ENCODE data around the gene UBE2E3.

The UBE2E3 gene

DNA sequence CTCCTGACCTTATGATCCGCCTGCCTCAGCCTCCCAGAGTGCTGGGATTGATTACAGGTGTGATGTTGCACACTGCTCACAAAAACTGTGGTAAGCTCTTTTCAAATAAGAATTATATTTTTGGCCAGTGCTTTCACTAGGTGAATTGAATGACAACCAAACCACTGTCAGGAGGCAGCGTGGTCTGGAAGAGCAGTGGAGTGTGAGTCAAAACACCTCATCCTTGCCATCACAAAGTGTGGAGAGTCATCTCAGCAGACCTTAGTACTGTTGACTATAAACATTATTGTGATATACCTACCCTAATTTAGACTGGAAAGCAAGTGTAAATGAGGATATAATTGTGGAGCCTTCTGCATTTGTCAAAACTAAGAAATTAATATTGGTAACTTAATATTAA lies 61.3 kb downstream of the UBE2E3 start:
- H3K9me3 ChIP-seq (ENCODE audit: control insufficient read depth, low read length) = no peaks in the 10 kb centered on the region
- peaks cover 4% of the 10 kb centered on the region for H3K4me1 ChIP-seq (ENCODE audit: control insufficient read depth, insufficient read depth, low read length)
- H3K27me3 ChIP-seq (ENCODE audit: control insufficient read depth, insufficient read depth, low read length) = no peaks in the 10 kb centered on the region
- no peaks in the 10 kb centered on the region for H3K36me3 ChIP-seq (ENCODE audit: control insufficient read depth, insufficient read depth, low read length)
- H3K9ac ChIP-seq (ENCODE audit: low read length) = no peak overlapping the region
- H3K4me3 ChIP-seq (ENCODE audit: low read length) = no peak overlapping the region

- Histone ChIP-seq H3K9me3 (ENCODE audit: control insufficient read depth, low read length) (no peaks in the 10 kb centered on the region), H3K4me3 (ENCODE audit: low read length) (no peak overlapping the region), H3K27me3 (ENCODE audit: control insufficient read depth, insufficient read depth, low read length) (no peaks in the 10 kb centered on the region), H3K9ac (ENCODE audit: low read length) (no peak overlapping the region), H3K36me3 (ENCODE audit: control insufficient read depth, insufficient read depth, low read length) (no peaks in the 10 kb centered on the region), H3K4me1 (ENCODE audit: control insufficient read depth, insufficient read depth, low read length) (peaks cover 4% of the 10 kb centered on the region)
Measured at GRCh38 chr2:181042706-181043105, 62.3 kb downstream of the UBE2E3 start.

- H3K4me1 ChIP-seq (ENCODE audit: control insufficient read depth, insufficient read depth, low read length) = peaks cover 4% of the 10 kb centered on the region
- H3K36me3 ChIP-seq (ENCODE audit: control insufficient read depth, insufficient read depth, low read length) = no peaks in the 10 kb centered on the region
- no peaks in the 10 kb centered on the region for H3K9me3 ChIP-seq (ENCODE audit: control insufficient read depth, low read length)
- H3K27me3 ChIP-seq (ENCODE audit: control insufficient read depth, insufficient read depth, low read length) = no peaks in the 10 kb centered on the region
- H3K4me3 ChIP-seq (ENCODE audit: low read length) = no peak overlapping the region
- H3K9ac ChIP-seq (ENCODE audit: low read length) = no peak overlapping the region
Measured at GRCh38 chr2:181046833-181047232, 66.4 kb downstream of the UBE2E3 start.

DNA sequence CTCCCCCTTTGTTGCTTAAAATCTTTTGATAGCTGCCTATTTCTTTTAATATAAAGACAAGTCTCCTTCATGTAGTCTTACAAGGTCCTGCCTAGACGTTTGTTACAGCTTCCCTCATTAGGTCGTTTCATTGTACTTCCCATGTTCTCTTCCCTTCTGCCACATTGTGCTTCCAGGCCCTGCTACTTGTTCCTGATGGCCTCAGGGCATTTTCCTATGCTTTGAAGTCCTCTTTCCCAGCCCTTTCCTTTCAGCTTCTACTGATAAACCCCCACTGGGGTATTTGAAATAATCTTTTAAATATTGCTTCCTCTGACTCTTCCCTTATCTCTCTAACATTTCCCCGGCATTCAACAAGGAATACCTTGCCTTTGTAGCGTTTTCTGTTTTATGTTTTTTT lies 67.4 kb downstream of the UBE2E3 start:
- no peak overlapping the region for H3K4me3 ChIP-seq (ENCODE audit: low read length)
- no peak overlapping the region for H3K9ac ChIP-seq (ENCODE audit: low read length)
- no peaks in the 10 kb centered on the region for H3K36me3 ChIP-seq (ENCODE audit: control insufficient read depth, insufficient read depth, low read length)
- no peaks in the 10 kb centered on the region for H3K27me3 ChIP-seq (ENCODE audit: control insufficient read depth, insufficient read depth, low read length)
- H3K4me1 ChIP-seq (ENCODE audit: control insufficient read depth, insufficient read depth, low read length) = no peaks in the 10 kb centered on the region
- H3K9me3 ChIP-seq (ENCODE audit: control insufficient read depth, low read length) = no peaks in the 10 kb centered on the region

DNA sequence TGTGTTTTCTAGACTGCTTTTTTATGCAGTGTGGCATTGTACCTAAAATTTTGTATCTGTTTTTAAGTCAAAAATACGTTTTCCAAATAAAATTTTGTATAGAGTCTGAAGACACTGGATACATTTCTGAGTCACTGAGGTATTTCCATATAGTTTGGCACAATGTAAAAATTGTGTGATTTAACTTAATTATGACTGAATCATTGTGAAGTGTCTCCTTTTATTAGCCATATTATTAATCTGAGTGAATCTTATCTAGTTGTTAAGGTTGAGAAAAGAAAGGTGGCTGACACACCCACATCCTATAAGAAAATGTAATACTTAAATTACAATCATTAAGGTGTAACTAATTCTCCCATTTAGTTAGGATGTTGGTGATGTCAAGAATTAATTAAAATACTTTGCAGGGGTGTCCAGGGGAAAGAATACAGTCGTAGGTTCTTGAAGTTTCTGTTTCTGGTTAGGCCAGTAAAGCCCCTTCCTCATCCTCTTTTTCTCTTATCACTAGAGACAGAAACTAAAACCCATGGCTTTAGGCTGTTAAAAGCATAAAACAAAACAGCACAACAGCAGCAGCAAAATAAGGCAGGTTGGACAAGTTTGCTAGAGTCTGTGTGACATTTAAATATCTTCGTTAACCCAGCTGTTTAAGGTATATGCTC lies 71.6 kb downstream of the UBE2E3 start:
- Histone ChIP-seq H3K9ac (ENCODE audit: low read length) (no peak overlapping the region), H3K9me3 (ENCODE audit: control insufficient read depth, low read length) (no peaks in the 10 kb centered on the region), H3K4me3 (ENCODE audit: low read length) (no peak overlapping the region), H3K36me3 (ENCODE audit: control insufficient read depth, insufficient read depth, low read length) (no peaks in the 10 kb centered on the region), H3K27me3 (ENCODE audit: control insufficient read depth, insufficient read depth, low read length) (no peaks in the 10 kb centered on the region), H3K4me1 (ENCODE audit: control insufficient read depth, insufficient read depth, low read length) (peaks cover 7% of the 10 kb centered on the region)

- Histone ChIP-seq H3K9me3 (ENCODE audit: control insufficient read depth, low read length) (no peaks in the 10 kb centered on the region), H3K4me3 (ENCODE audit: low read length) (no peak overlapping the region), H3K27me3 (ENCODE audit: control insufficient read depth, insufficient read depth, low read length) (no peaks in the 10 kb centered on the region), H3K36me3 (ENCODE audit: control insufficient read depth, insufficient read depth, low read length) (no peaks in the 10 kb centered on the region), H3K4me1 (ENCODE audit: control insufficient read depth, insufficient read depth, low read length) (peaks cover 7% of the 10 kb centered on the region), H3K9ac (ENCODE audit: low read length) (no peak overlapping the region)
Measured at GRCh38 chr2:181052523-181052891, 72.1 kb downstream of the UBE2E3 start.

DNA sequence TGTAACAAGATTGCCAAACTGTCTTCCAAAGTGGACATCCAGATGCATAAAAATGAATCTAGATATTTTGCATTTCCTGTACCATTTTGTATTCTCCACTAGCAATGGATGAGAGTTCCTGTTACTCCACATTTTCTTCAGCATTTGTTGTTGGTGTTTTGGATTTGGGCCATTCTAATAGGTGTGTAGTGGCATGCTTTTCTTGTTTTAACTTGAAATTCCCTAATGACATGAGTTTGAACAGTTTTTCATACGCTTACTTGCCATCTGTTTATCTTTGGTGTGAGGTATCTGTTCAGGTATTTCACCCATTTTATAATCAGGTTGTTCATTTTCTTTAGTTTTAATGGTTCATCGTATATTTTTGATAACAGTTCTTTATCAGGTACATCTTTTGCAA lies 73.9 kb downstream of the UBE2E3 start:
- Histone ChIP-seq H3K9ac (ENCODE audit: low read length) (no peak overlapping the region), H3K4me1 (ENCODE audit: control insufficient read depth, insufficient read depth, low read length) (peaks cover 7% of the 10 kb centered on the region), H3K4me3 (ENCODE audit: low read length) (no peak overlapping the region), H3K27me3 (ENCODE audit: control insufficient read depth, insufficient read depth, low read length) (no peaks in the 10 kb centered on the region), H3K36me3 (ENCODE audit: control insufficient read depth, insufficient read depth, low read length) (no peaks in the 10 kb centered on the region), H3K9me3 (ENCODE audit: control insufficient read depth, low read length) (no peaks in the 10 kb centered on the region)

DNA sequence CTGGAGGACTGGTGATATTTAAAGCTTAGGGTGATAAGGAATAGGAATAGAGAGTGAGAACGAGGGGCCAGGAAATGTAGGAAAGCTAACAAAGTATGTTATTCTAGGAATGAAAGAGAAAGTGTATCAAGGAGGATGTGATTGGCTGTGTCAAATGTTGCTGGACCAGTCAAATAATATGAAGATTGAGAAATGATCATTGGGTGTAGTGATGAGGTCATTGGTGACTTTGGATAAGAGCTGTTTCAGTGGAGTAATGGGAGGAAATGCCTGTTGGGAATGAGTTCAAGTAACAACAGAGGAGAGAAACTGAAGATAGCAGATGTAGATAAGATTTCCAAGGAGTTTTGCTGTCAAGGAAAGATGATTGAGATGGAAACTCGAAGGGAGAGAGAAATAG lies 74.4 kb downstream of the UBE2E3 start:
- Histone ChIP-seq H3K9ac (ENCODE audit: low read length) (no peak overlapping the region), H3K9me3 (ENCODE audit: control insufficient read depth, low read length) (no peaks in the 10 kb centered on the region), H3K4me1 (ENCODE audit: control insufficient read depth, insufficient read depth, low read length) (peaks cover 7% of the 10 kb centered on the region), H3K36me3 (ENCODE audit: control insufficient read depth, insufficient read depth, low read length) (no peaks in the 10 kb centered on the region), H3K4me3 (ENCODE audit: low read length) (no peak overlapping the region), H3K27me3 (ENCODE audit: control insufficient read depth, insufficient read depth, low read length) (no peaks in the 10 kb centered on the region)

DNA sequence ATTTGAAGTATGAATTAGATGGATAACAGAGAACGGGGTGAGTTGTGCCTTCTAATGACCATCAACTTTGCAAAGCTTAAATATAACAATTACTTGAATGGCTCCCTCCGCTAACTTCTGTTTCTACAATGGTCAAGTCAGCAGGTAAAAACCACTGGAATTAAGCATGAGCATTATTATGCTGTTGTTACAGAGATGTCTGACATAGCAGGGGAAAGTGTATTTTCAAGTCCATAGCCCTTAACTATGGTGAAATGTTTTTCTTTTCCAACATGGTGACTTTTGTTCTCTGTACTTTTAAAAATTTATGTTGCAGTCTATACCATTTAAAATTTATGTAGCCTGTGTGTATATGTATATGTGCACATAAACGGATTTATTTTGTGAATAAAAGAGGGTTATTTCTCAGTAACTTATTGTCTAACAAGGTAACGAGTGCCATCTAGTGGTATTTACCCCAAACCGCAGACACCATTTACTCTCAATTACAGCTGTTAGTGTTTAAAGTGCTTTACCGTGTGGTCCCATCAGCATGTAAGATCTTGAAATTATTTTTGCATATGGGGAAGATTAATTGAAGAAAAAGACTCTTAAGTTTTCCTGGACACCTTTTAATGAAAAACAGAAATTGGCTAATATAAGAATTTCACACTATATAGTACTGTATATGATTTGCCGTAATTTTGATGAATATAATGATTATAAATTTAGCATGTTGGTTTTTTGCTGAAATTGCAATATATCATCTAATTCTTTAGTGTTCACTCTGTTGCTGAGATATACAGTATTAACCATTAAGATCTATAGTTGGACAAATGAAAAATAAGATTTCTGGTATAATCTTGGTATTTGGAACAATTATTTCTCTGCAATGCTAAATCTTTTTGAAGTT lies 78.2 kb downstream of the UBE2E3 start:
- Histone ChIP-seq H3K27me3 (ENCODE audit: control insufficient read depth, insufficient read depth, low read length) (no peaks in the 10 kb centered on the region), H3K9me3 (ENCODE audit: control insufficient read depth, low read length) (no peaks in the 10 kb centered on the region), H3K4me1 (ENCODE audit: control insufficient read depth, insufficient read depth, low read length) (peaks cover 7% of the 10 kb centered on the region), H3K4me3 (ENCODE audit: low read length) (no peak overlapping the region), H3K36me3 (ENCODE audit: control insufficient read depth, insufficient read depth, low read length) (no peaks in the 10 kb centered on the region), H3K9ac (ENCODE audit: low read length) (no peak overlapping the region)

- H3K4me3 ChIP-seq (ENCODE audit: low read length) = no peak overlapping the region
- H3K4me1 ChIP-seq (ENCODE audit: control insufficient read depth, insufficient read depth, low read length) = peaks cover 4% of the 10 kb centered on the region
- no peak overlapping the region for H3K9ac ChIP-seq (ENCODE audit: low read length)
- no peaks in the 10 kb centered on the region for H3K36me3 ChIP-seq (ENCODE audit: control insufficient read depth, insufficient read depth, low read length)
- no peaks in the 10 kb centered on the region for H3K27me3 ChIP-seq (ENCODE audit: control insufficient read depth, insufficient read depth, low read length)
- no peaks in the 10 kb centered on the region for H3K9me3 ChIP-seq (ENCODE audit: control insufficient read depth, low read length)
Measured at GRCh38 chr2:181063696-181064095, 83.3 kb downstream of the UBE2E3 start.

- no peaks in the 10 kb centered on the region for H3K9me3 ChIP-seq (ENCODE audit: control insufficient read depth, low read length)
- no peak overlapping the region for H3K4me3 ChIP-seq (ENCODE audit: low read length)
- H3K27me3 ChIP-seq (ENCODE audit: control insufficient read depth, insufficient read depth, low read length) = no peaks in the 10 kb centered on the region
- H3K36me3 ChIP-seq (ENCODE audit: control insufficient read depth, insufficient read depth, low read length) = no peaks in the 10 kb centered on the region
- H3K9ac ChIP-seq (ENCODE audit: low read length) = no peak overlapping the region
- H3K4me1 ChIP-seq (ENCODE audit: control insufficient read depth, insufficient read depth, low read length) = peaks cover 16% of the 10 kb centered on the region
Measured at GRCh38 chr2:181065458-181065857, 85.1 kb downstream of the UBE2E3 start.

DNA sequence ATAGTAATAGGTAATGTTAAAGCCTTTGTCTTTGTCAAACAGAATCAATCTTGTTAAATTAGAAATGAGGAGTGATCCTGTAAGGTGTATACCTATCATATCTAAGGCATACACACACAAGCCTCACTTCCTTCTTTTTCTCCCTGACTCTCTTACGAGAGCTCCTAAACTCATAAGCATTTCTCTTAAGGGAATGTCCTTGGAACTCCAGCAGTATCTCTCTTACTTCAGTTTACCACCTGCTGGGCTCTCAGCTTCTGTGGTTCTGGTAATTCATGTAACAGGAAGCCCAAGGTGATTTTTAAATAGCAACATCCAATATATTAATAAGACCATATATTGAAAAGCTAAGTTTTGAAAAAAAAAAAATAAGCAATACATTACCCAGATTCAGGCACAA lies 85.9 kb downstream of the UBE2E3 start:
- H3K36me3 ChIP-seq (ENCODE audit: control insufficient read depth, insufficient read depth, low read length) = no peaks in the 10 kb centered on the region
- H3K4me3 ChIP-seq (ENCODE audit: low read length) = no peak overlapping the region
- no peaks in the 10 kb centered on the region for H3K9me3 ChIP-seq (ENCODE audit: control insufficient read depth, low read length)
- H3K27me3 ChIP-seq (ENCODE audit: control insufficient read depth, insufficient read depth, low read length) = no peaks in the 10 kb centered on the region
- H3K4me1 ChIP-seq (ENCODE audit: control insufficient read depth, insufficient read depth, low read length) = peaks cover 20% of the 10 kb centered on the region
- no peak overlapping the region for H3K9ac ChIP-seq (ENCODE audit: low read length)

All from mucosa of stomach (tissue), 1 donor.